B cell (primary cell): Measurements from ENCODE around the gene GHRL. TPM values are rescaled to one million over a fixed set of nuclear protein-coding genes. Genes with fewer than 3 reads are reported as not detected.

ENCODE experiments used
- ATAC-seq: fragments of 200-7000 bp; cut with Tn5 transposase; one replicate; pipeline ENCODE4 v1.10.0; 2021; ENCODE audit warnings: low read depth, mild to moderate bottlenecking, moderate number of reproducible peaks, moderate library complexity
- CTCF ChIA-PET: fragments of 350-600 bp; sonication (Branson Sonifier 250); formaldehyde crosslinking; loops from one replicate; lab custom pipeline; 2021; ENCODE audit warnings: antibody characterized with exemption, inconsistent platforms; lab: Charles Lee
- POLR2A ChIA-PET: fragments of 350-600 bp; sonication (Branson Sonifier 250); formaldehyde crosslinking; loops from one replicate; lab custom pipeline; 2021; ENCODE audit warnings: antibody characterized with exemption; lab: Charles Lee
- DNase-seq: peaks from one replicate; pipeline ENCODE4 v3.0.0; 2013
- H2AFZ ChIP-seq: 2 replicates; pipeline ENCODE4 v1.6.1; 2012; ENCODE audit warnings: mild to moderate bottlenecking, low read depth, low read length; ENCODE audit not compliant: insufficient read depth, poor library complexity, severe bottlenecking
- H3K27ac ChIP-seq, 2 donors: 1 replicate in 1 of 2; 2 replicates in 1 of 2; pipeline ENCODE4 v1.5.1; 2012 to 2013; ENCODE audit warnings: low read length in 2 of 2, mild to moderate bottlenecking in 2 of 2, moderate library complexity in 1 of 2
- H3K27me3 ChIP-seq, 4 experiments: fragments of 200-600 bp in 1 of 4; sonication (generic) in 1 of 4; replicated peaks in 1 of 4; 1 replicate in 2 of 4; 2 replicates in 2 of 4; pipeline versions ENCODE4 v1.6.1 to v1.7.0; 2013 to 2016; ENCODE audit warnings: low read length in 3 of 4, mild to moderate bottlenecking in 2 of 4, mixed read lengths in 1 of 4, moderate library complexity in 1 of 4; ENCODE audit not compliant: insufficient read depth in 4 of 4, control insufficient read depth in 3 of 4; ENCODE audit errors: control extremely low read depth in 1 of 4
- H3K36me3 ChIP-seq, 2 experiments: replicated peaks in 1 of 2; 1 replicate in 1 of 2; 2 replicates in 1 of 2; pipeline versions ENCODE4 v1.6.1 to v1.7.1; 2013; ENCODE audit warnings: low read length in 1 of 2; ENCODE audit not compliant: insufficient read depth in 2 of 2, control insufficient read depth in 1 of 2; ENCODE audit errors: control extremely low read depth in 1 of 2, extremely low read depth in 1 of 2
- H3K4me1 ChIP-seq, 2 donors: fragments of 200-600 bp in 1 of 2; sonication (generic) in 1 of 2; 1 replicate in 1 of 2; 2 replicates in 1 of 2; pipeline versions ENCODE4 v1.5.1 to v1.6.1; 2013 to 2017; ENCODE audit warnings: low read length in 2 of 2; ENCODE audit not compliant: control insufficient read depth in 2 of 2, insufficient read depth in 2 of 2
- H3K4me2 ChIP-seq: replicated peaks from 2 replicates; pipeline ENCODE3; 2012; ENCODE audit warnings: mild to moderate bottlenecking, low read depth, low read length; ENCODE audit not compliant: poor library complexity, severe bottlenecking
- H3K4me3 ChIP-seq, 5 experiments: fragments of 200-600 bp in 1 of 5; sonication (generic) in 1 of 5; 1 replicate in 3 of 5; 2 replicates in 2 of 5; pipeline versions ENCODE4 v1.5.1 to v1.7.0; 2011 to 2016; ENCODE audit warnings: low read length in 4 of 5, mild to moderate bottlenecking in 4 of 5, low read depth in 2 of 5, control low read depth in 1 of 5, moderate library complexity in 1 of 5; ENCODE audit not compliant: insufficient read depth in 1 of 5; ENCODE audit errors: control extremely low read depth in 1 of 5, extremely low read depth in 1 of 5
- H3K79me2 ChIP-seq: fragments of 200-600 bp; sonication (generic); one replicate; pipeline ENCODE4 v1.6.0; 2016; ENCODE audit warnings: low read length; ENCODE audit not compliant: control insufficient read depth, insufficient read depth
- H3K9ac ChIP-seq: fragments of 200-600 bp; sonication (generic); 2 replicates; pipeline ENCODE4 v1.6.1; 2017; ENCODE audit warnings: mild to moderate bottlenecking, low read length, moderate library complexity
- H3K9me3 ChIP-seq, 3 donors: one replicate each; pipeline versions ENCODE4 v1.6.1 to v1.7.1; 2013; ENCODE audit warnings: low read length in 2 of 3; ENCODE audit not compliant: control insufficient read depth in 2 of 3, insufficient read depth in 1 of 3; ENCODE audit errors: control extremely low read depth in 1 of 3
- H4K20me1 ChIP-seq: 2 replicates; pipeline ENCODE4 v1.6.0; 2012; ENCODE audit warnings: mild to moderate bottlenecking, low read length; ENCODE audit not compliant: insufficient read depth, control insufficient read depth, poor library complexity, severe bottlenecking
- H3K27ac Mint-ChIP-seq: one replicate; pipeline ENCODE4 v1.8.0; 2021; ENCODE audit warnings: mixed read lengths
- H3K27me3 Mint-ChIP-seq: one replicate; pipeline ENCODE4 v1.8.0; 2021; ENCODE audit warnings: mixed read lengths
- H3K4me1 Mint-ChIP-seq: one replicate; pipeline ENCODE4 v1.8.0; 2021; ENCODE audit warnings: mixed read lengths
- H3K4me3 Mint-ChIP-seq: one replicate; pipeline ENCODE4 v1.8.0; 2021; ENCODE audit warnings: mixed read lengths
- H3K9me3 Mint-ChIP-seq: one replicate; pipeline ENCODE4 v1.8.0; 2022; ENCODE audit warnings: mixed read lengths; ENCODE audit not compliant: insufficient read depth
- CTCF ChIP-seq: fragments of 200-600 bp; IDR thresholded peaks from one replicate; pipeline ENCODE4 v1.8.0; 2022; ENCODE audit warnings: antibody characterized with exemption, mild to moderate bottlenecking
- EZH2 ChIP-seq: IDR thresholded peaks from 2 replicates; pipeline ENCODE4 v1.6.1; 2012; ENCODE audit warnings: borderline replicate concordance, low read depth, mild to moderate bottlenecking, moderate library complexity, low read length; ENCODE audit not compliant: insufficient read depth, poor library complexity, severe bottlenecking
- WGBS: methylation state at CpG from one replicate; pipeline ENCODE4 v1.1.5; 2013; ENCODE audit warnings: missing lambda C conversion rate; ENCODE audit not compliant: insufficient coverage; 5-methylcytosine and 5-hydroxymethylcytosine counted together
- intact Hi-C: fragments of 100-400 bp; cut with micrococcal nuclease; formaldehyde crosslinking; loops from one replicate; pipeline ENCODE4 v1.10.0; 2022
- polyA plus RNA-seq: library from polyadenylated mRNA; depleted of rRNA; stranded (reverse); fragments of >200 nt; gene quantifications from 2 replicates; pipeline ENCODE4 v1.2.3, GENCODE V29; 2012
- total RNA-seq, 2 donors: library from RNA; stranded (reverse); fragments of 120-200 nt in 1 of 2; gene quantifications; 1 replicate in 1 of 2; 2 replicates in 1 of 2; pipeline versions ENCODE4 v1.2.3 to v1.2.4, GENCODE V29; 2013 to 2022

Gene GHRL
- total and polyA plus RNA-seq, 2 donors (not counting 1 experiment from before 2014, with no cell fraction given) = 2.8 to 3.0 TPM

GRCh38 chr3:10315771-10316344 lies 23.1 kb upstream of the GHRL start:
- H3K4me3 ChIP-seq = no peak overlapping the region
- no peaks in the 10 kb centered on the region for H3K9me3 ChIP-seq
- Mint-ChIP-seq H3K4me1 (peaks cover 22% of the 10 kb centered on the region), H3K9me3 (no peaks in the 10 kb centered on the region), H3K4me3 (no peak overlapping the region), H3K27ac (no peak overlapping the region), H3K27me3 (no peaks in the 10 kb centered on the region)
- H3K27me3 ChIP-seq = no peaks in the 10 kb centered on the region
- no peak overlapping the region for H3K9ac ChIP-seq
- peaks cover 3 to 70% of the 10 kb centered on the region in 2 experiments for H3K36me3 ChIP-seq
- TF ChIP-seq CTCF (no peak), EZH2 (no peak)
- intact Hi-C loops = no loop called here
- 98% methylated on average over 4 of the region's 4 CpGs for WGBS
- H3K4me1 ChIP-seq = peaks cover 11 to 14% of the 10 kb centered on the region in 2 donors
- peaks cover 8% of the 10 kb centered on the region for H4K20me1 ChIP-seq
- H3K27ac ChIP-seq = no peak overlapping the region
- POLR2A ChIA-PET = interaction anchor here (0.6 kb wide), 1 partner anchor 49 kb away, joined by 4 read pairs; no protein-coding TSS in a partner anchor
- no peak overlapping the region for H2AFZ ChIP-seq
- DNase-seq (no peak), ATAC-seq (no peak)
- no peak overlapping the region for H3K4me2 ChIP-seq
- H3K79me2 ChIP-seq = peaks cover 22% of the 10 kb centered on the region
- CTCF ChIA-PET = no interaction called here

GRCh38 chr3:10315101-10315500 lies 22.4 kb upstream of the GHRL start:
- Histone ChIP-seq H3K36me3 (peaks cover 3 to 76% of the 10 kb centered on the region in 2 experiments), H2AFZ (no peak overlapping the region), H3K79me2 (peaks cover 14% of the 10 kb centered on the region), H3K4me2 (no peak overlapping the region), H3K27ac (no peak overlapping the region), H3K9me3 (no peaks in the 10 kb centered on the region), H3K27me3 (no peaks in the 10 kb centered on the region), H3K4me1 (peaks cover 7 to 9% of the 10 kb centered on the region in 2 donors), H4K20me1 (peaks cover 8% of the 10 kb centered on the region), H3K9ac (no peak overlapping the region), H3K4me3 (no peak overlapping the region)
- Mint-ChIP-seq H3K27ac (no peak overlapping the region), H3K9me3 (no peaks in the 10 kb centered on the region), H3K4me3 (no peak overlapping the region), H3K4me1 (peaks cover 18% of the 10 kb centered on the region), H3K27me3 (no peaks in the 10 kb centered on the region)
- no peak for TF ChIP-seq EZH2
- TF ChIP-seq CTCF = no peak
- DNase-seq (no peak), ATAC-seq (no peak)
- intact Hi-C loops = no loop called here
- ChIA-PET POLR2A (no interaction called here), CTCF (interaction anchor here (0.5 kb wide), 1 partner anchor 162 kb away, joined by 3 read pairs; no protein-coding TSS in a partner anchor)
- WGBS = 98% methylated on average over 10 of the region's 14 CpGs
